Stimulated activated CD4-positive, alpha-beta T cell treated with anti-CD3 and anti-CD28 coated beads, Interleukin-1b, Interleukin-23, amount 100 ng/mL, for 48 hours (primary cell): Measurements from ENCODE around the gene CNTN5.

Experiments used
- DNase-seq: peaks from one replicate; pipeline ENCODE4 v3.0.0-alpha.2; 2020

Gene CNTN5

DNA sequence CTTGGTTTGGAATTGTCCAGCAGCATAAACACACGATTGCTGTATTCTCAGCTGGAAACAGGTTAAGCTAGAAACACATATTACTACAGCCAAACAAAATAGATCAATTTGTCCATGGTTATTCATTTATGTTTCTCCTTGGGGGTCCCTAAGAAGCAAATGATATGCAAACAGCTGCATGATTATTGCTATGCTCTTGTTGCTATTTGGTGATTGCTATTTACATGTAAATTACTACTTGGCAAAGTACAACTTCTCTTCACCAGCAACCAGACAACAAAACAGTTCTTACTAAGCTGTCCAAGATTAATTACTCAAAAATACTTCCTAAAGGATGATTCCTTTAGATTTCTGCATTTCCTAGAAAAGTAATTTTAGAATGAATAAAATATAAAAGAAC, 1098.4 kb downstream of the CNTN5 start:
- no peak for DNase-seq

- DNase-seq, result no peak
These were observed 1112.4 kb downstream of the CNTN5 start for GRCh38 chr11:100133114-100133513.

DNA sequence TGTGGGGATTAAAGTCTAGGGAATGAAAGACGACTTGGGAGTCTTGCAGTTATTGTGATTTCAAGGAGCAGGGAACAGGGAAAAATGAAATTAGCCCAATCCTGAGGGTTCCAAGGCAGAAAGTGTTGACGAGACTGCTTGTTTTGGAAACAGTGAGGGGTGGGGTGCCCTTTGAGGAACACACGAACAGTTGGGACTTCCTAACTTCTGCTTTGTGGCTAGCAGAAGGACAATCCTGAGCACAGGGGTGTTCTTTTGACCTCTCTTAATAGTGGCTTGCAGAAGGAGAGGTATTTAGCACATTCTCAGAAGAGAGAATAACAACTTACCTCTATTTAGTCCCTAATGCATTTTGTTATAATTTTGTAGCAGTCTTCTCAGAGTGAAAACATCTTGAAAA, 1120.5 kb downstream of the CNTN5 start:
- DNase-seq, result no peak

DNA sequence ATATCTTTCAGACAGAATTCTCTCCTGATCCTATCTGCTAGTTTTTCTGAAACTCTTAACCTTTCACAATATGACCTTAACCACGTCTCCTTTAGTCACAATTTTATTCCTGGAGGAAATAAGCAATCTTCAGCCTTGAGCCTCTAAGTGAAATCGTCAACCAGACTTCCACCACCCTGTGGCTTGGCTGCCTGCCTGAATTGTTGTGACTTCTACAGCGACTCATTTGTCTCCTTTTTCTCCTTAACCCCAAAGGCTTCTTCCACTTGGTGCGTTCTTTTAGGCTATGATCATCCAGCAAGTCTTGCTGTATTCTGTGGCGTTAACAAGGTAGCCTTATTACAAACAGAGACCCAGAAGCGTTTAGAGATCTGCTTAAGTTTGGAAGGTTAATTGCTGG, 1131.2 kb downstream of the CNTN5 start:
- DNase-seq, result no peak

GRCh38 chr11:100152766-100153165, 1132.0 kb downstream of the CNTN5 start:
- DNase-seq, result no peak

DNA sequence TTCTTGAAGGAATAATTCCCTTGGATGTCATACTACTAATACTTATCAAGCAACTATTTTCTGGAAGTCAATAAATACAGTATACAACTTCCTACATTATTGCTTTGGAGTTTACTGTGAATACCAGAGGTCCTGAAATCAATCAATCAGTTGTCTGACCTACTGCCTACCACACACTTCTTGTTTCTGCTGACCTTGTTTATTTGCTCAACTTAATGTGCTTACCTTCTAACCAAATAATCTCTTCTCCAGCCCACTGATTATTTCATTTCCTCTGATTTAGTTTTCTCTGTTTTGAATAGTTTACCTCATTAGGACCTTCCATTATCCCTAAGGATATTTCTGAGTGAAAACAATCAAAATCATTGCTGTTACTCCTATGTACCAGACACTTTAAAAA, 1142.7 kb downstream of the CNTN5 start:
- DNase-seq, result no peak

- no peak for DNase-seq
These were observed 1154.1 kb downstream of the CNTN5 start for GRCh38 chr11:100174881-100175280.

DNA sequence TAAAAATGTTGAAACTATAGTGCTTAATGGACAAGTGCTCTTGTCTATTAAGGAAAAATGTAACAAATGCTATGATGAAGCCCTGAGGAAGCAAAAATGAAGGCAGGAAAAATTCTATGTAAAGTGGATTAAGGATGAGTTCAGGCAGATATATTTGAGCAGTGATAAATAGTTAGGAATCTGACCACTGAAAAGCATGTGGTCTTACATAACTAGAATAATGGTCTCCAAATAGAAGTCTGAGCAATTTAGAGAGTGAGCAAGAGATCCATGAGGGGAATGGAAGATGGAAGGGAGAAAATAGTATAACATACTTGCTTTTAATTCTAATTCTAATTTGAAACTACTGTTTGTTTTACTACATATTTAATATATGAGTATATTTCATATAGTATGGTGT, 1155.7 kb downstream of the CNTN5 start:
- no peak for DNase-seq

GRCh38 chr11:100177651-100178050, 1156.9 kb downstream of the CNTN5 start:
- no peak for DNase-seq

GRCh38 chr11:100182350-100182749, 1161.6 kb downstream of the CNTN5 start:
- no peak for DNase-seq

DNA sequence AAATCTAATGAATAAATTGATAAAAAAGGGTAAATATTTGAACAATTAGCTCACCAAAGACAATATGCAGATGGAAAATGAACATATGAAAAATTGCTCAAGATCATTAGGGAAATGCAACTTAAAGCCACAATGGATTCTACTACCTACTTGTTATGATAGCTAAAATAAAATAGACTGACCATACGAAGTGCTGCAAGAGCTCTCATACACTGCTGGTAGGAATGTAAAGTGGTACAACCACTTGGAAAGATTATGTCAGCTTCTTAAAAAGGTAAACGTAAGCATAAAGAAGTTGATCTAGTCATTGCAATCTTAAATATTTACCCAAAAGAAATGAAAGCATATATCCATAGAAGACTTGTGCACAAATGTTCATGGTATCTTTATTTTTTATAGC, 1162.2 kb downstream of the CNTN5 start:
- no peak for DNase-seq

- DNase-seq, result no peak
These were observed 1164.8 kb downstream of the CNTN5 start for GRCh38 chr11:100185588-100185987.

- no peak for DNase-seq
These were observed 1167.5 kb downstream of the CNTN5 start for GRCh38 chr11:100188137-100188783.

- DNase-seq, result no peak
These were observed 1169.6 kb downstream of the CNTN5 start for GRCh38 chr11:100190395-100190794.

GRCh38 chr11:100192181-100192580, 1171.4 kb downstream of the CNTN5 start:
- DNase-seq, result no peak

- DNase-seq, result no peak
These were observed 1183.0 kb downstream of the CNTN5 start for GRCh38 chr11:100203789-100204188.

DNA sequence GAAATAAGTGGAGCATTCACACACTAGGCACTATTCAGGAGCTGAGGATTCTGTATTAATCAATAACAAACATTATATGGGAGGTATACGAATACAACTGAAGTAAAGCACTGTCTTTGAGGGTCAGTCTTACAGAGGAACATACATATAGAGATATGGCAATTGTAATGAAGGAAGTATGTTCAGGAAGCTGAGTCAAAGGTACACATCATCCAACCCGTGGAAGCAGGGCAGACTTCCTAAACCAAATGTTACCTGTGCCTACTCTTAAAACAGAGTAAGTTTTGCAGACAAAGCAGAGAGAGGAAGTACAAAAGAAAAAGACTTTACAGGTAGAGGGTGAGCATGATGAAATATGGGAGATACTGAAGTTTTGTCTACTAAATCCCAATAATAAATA, 1185.2 kb downstream of the CNTN5 start:
- DNase-seq, result no peak

DNA sequence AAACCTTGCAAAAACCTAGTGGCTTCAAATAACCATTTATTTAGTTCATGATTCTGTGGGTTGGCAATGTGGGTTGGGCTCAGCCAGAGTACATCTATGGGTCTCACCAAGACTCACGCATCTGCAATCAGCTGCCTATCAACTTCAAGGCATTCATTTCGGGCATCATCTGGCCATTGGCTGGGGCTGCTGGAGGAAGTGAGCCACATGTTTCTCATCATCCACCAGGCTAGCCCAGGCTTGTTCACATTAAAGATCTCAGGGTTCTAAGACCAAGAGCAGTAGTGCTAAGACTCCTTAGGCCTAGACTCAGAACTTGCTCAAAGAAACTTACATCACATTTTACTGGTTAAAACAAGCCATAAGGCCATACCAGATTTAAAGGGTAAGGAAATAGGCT, 1187.5 kb downstream of the CNTN5 start:
- no peak for DNase-seq

GRCh38 chr11:100214791-100215190, 1194.0 kb downstream of the CNTN5 start:
- DNase-seq, result no peak

DNA sequence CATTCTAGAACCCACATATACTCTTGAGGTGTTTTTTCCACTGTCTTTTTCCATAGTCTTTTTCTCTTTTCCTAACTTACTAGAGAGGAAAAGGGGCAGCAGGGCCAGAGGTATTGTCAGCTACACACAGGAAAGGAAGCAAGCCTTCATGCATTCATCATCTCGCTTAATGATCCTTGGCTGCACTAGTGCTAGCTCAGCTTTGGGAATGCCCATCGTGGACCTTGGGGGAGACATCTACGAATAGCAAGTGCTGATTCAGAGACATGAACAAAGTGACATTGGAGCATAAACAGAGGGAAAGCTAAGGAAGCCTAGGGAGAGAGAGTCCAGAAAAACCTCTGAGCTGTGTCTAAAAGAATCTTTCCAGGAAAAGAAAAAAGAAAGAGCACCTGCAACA, 1200.1 kb downstream of the CNTN5 start:
- DNase-seq, result no peak

- DNase-seq, result no peak
These were observed 1201.0 kb downstream of the CNTN5 start for GRCh38 chr11:100221791-100222190.

DNA sequence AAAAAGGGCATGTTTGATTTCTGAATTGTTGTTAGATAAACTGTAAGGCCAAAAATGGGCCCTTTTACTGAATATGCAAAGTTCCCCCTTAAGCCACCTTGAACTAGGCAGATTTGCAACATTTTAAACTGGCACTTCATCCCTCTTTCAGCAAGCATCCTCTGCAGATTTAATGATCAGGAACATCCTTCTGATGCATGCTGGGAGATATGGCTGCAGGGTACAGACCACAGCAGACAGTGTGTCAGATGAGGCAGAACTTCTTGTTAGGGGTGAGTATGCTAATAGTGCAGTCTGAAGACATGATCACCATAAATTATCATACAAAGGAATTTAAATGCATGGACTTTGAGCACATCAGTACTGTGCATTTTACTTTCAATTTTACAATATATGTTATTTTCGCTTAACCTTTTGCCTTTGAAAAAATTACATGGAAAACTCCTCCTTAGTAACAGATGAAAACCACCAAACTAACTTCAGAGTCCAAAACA, 1203.8 kb downstream of the CNTN5 start:
- no peak for DNase-seq

DNA sequence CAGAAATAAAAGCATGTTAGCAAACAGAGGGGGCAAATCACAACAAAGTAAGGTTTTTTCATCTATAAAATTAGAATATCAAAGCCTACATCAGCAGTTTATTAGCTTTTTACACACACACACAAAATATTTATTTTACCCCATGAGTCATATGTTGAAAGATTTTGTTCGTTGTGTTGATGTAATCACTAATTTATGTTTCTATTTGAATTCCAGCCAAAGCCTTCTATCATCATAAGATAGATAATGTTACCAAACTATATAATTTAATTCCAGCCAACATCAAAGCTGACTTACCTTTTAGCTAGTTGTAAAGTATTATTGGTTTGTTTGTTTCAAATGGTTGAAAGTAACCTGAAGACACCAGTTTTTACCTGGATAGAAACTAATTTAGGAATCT, 1208.3 kb downstream of the CNTN5 start:
- no peak for DNase-seq

DNA sequence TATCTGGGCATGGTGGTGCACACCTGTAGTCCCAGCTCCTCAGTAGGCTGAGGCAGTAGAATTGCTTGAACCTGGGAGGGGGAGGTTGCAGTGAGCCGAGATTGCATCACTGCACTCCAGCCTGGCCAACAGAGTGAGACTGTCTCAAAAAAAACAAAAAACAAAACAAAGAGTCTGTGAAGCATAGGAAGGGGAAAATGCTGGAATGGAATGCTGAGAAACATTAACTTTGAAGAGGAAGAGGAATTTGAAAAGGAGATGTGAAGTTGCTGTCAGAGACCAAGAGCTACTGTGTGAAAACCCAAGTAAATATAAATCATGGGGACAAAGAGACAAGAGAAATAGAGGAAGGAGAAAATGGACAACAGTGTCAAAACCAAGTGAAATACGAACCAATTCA, 1211.3 kb downstream of the CNTN5 start:
- DNase-seq, result no peak

GRCh38 chr11:100235085-100235484, 1214.3 kb downstream of the CNTN5 start:
- DNase-seq, result no peak
